Testis (tissue), 2 donors: ENCODE measurements around the gene APOBEC3H.

Source experiments
- POLR2A ChIP-seq: fragments of 450-650 bp; IDR thresholded peaks from one replicate; pipeline ENCODE4 v1.6.1; 2017; ENCODE audit warnings: antibody characterized with exemption, mild to moderate bottlenecking, moderate library complexity
- TF ChIP-seq, protein P1 (sequence below), 3 experiments: fragments of 450-650 bp in 2 of 3; fragments of 200-600 bp in 1 of 3; sonication (generic) in 1 of 3; IDR thresholded peaks; one replicate each; pipeline ENCODE4 v1.5.1; 2016 to 2019; ENCODE audit warnings: antibody characterized with exemption in 3 of 3, mild to moderate bottlenecking in 2 of 3, moderate library complexity in 1 of 3

DNA sequence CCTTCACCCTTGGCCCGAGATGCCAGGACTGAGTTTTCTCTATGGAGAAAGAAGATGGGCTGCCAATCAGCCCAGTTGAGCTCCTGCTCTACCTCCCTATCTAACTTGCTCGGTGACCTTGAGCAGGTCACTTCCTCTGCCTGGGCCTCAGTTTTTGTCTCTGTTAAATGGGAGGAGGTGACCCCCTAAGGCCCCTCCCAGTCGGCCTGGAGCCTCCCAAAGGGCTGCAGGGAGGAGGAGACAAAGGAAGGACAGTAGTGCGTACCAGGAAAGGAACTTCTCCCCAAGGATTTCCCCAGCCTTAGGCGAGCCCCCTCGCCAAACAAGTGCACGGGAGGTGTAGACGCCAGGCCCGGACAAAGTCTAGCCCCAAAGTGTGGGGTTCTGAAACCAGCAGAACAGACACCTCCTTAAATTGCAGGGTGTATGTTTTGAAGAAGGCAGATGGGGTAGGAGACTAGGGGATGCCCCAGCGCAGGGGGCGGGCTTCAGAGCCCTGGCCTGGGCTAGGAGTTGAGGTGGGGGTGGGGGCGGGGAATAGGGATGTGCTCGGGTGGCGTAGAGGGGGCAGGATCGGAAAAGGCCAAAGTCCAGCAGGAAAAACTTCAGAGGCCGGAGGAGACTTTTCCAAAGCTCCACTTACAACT, 54.4 kb downstream of the APOBEC3H start:
- TF ChIP-seq, protein P1, sequence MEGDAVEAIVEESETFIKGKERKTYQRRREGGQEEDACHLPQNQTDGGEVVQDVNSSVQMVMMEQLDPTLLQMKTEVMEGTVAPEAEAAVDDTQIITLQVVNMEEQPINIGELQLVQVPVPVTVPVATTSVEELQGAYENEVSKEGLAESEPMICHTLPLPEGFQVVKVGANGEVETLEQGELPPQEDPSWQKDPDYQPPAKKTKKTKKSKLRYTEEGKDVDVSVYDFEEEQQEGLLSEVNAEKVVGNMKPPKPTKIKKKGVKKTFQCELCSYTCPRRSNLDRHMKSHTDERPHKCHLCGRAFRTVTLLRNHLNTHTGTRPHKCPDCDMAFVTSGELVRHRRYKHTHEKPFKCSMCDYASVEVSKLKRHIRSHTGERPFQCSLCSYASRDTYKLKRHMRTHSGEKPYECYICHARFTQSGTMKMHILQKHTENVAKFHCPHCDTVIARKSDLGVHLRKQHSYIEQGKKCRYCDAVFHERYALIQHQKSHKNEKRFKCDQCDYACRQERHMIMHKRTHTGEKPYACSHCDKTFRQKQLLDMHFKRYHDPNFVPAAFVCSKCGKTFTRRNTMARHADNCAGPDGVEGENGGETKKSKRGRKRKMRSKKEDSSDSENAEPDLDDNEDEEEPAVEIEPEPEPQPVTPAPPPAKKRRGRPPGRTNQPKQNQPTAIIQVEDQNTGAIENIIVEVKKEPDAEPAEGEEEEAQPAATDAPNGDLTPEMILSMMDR (IDR thresholded peaks at IDR 0.05): no peak
- TF ChIP-seq POLR2A: no peak
